Smooth muscle cell (in vitro differentiated cells): ENCODE measurements around the gene ISCA2. TPM values are rescaled to one million over a fixed set of nuclear protein-coding genes. Genes with fewer than 3 reads are reported as not detected.

ENCODE experiments used
- DNase-seq: peaks from one replicate; lab custom pipeline; 2025; ENCODE audit not compliant: unreplicated experiment; lab: John Stamatoyannopoulos, UW
- H2AFZ ChIP-seq: fragments of 200-600 bp; sonication (generic); 2 replicates; pipeline ENCODE4 v1.6.0; 2016; ENCODE audit warnings: antibody characterized with exemption, low read depth, mild to moderate bottlenecking
- H3F3A ChIP-seq: fragments of 200-600 bp; sonication (generic); 2 replicates; pipeline ENCODE4 v1.6.0; 2017; ENCODE audit warnings: antibody characterized with exemption, low read depth
- H3K27ac ChIP-seq: fragments of 200-600 bp; sonication (generic); 2 replicates; pipeline ENCODE4 v1.5.1; 2016; ENCODE audit warnings: low read depth, mild to moderate bottlenecking
- H3K27me3 ChIP-seq: fragments of 200-600 bp; sonication (generic); 2 replicates; pipeline ENCODE4 v1.6.1; 2016; ENCODE audit warnings: low read depth, mild to moderate bottlenecking
- H3K36me3 ChIP-seq: fragments of 200-600 bp; sonication (generic); 2 replicates; pipeline ENCODE4 v1.5.1; 2016; ENCODE audit warnings: low read depth
- H3K4me1 ChIP-seq: fragments of 200-600 bp; sonication (generic); 2 replicates; pipeline ENCODE4 v1.5.1; 2016; ENCODE audit warnings: low read depth
- H3K4me2 ChIP-seq: fragments of 200-600 bp; sonication (generic); 2 replicates; pipeline ENCODE4 v1.6.0; 2016; ENCODE audit warnings: mild to moderate bottlenecking
- H3K4me3 ChIP-seq: fragments of 200-600 bp; sonication (generic); 2 replicates; pipeline ENCODE4 v1.5.1; 2016; ENCODE audit warnings: mild to moderate bottlenecking
- H3K79me2 ChIP-seq: fragments of 200-600 bp; sonication (generic); 2 replicates; pipeline ENCODE4 v1.6.0; 2016; ENCODE audit warnings: low read depth, mild to moderate bottlenecking
- H3K9ac ChIP-seq: fragments of 200-600 bp; sonication (generic); 2 replicates; pipeline ENCODE4 v1.6.0; 2016; ENCODE audit warnings: low read depth
- H3K9me3 ChIP-seq: fragments of 200-600 bp; sonication (generic); replicated peaks from 2 replicates; pipeline ENCODE4 v1.5.1; 2016; ENCODE audit warnings: low read depth
- H4K20me1 ChIP-seq: fragments of 200-600 bp; sonication (generic); 2 replicates; pipeline ENCODE4 v1.6.0; 2016; ENCODE audit warnings: low read depth
- WGBS: methylation state at CpG from one replicate; pipeline ENCODE4 v1.1.7; 2016; ENCODE audit warnings: low lambda C conversion rate; 5-methylcytosine and 5-hydroxymethylcytosine counted together
- polyA plus RNA-seq: library from polyadenylated mRNA; unstranded; fragments of >200 nt; fragmentation: Nextera tagmentation; extraction: Ambion mirVana; gene quantifications from 2 replicates; pipeline ENCODE4 v1.2.1, GENCODE V29; 2016
- total RNA-seq: library from RNA; depleted of rRNA; stranded (reverse); fragments of >200 nt; gene quantifications from 2 replicates; pipeline ENCODE4 v1.2.3, GENCODE V29; 2014
- TF ChIP-seq, protein P1 (sequence below): fragments of 200-600 bp; sonication (generic); IDR thresholded peaks from 2 replicates; pipeline ENCODE4 v1.5.1; 2017; ENCODE audit warnings: borderline replicate concordance, mild to moderate bottlenecking, antibody characterized with exemption; ENCODE audit not compliant: insufficient read depth, poor library complexity, severe bottlenecking

ISCA2 gene
- total and polyA plus RNA-seq, 2 experiments from 2014 or later, result 15.0 to 65.8 TPM

DNA sequence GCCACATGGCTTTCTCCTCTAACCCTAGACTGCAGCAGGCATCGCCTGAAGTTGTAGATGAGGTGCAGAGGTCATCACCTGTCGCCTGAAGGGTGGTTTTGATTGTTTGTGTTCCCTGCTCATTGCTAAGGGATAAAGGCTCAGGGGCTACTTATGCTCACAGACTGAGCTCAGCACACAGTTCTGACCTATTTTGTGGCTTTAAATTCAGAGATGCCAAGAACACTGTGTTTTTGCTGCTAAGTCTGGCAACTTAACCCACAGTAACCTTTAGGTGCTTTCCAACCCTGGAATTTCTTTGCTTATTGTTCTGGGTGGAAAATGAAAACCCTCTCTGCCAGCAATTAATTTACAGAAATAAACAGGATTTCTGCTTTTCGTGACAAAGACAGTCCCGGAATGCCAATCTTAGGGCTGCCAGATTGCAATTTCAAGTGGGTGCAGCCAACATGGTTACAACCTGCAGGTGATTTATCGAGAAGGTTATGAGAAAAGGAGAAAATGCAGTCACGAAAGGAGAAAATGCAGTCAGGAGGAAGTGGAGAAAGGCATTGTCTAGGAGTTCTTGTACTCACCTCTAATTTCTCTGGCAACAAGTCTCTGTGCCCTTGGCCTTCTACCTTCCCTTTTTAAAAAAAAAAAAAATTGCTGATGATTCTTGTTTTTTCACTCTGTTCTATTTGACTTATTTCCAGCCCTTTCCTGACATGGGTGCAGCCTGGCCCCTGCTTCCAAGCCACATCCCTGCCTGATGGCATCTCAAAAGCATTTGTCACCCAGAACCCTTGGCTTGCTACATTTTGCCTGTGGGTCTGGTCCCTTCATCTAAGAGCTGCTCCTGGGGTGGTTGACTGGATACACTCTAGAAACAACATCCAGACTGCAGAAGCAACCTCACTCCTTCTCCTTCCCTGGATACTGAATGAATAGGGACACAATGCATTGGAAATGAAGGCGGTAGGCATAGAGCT lies 23.7 kb upstream of the ISCA2 start:
- H3K4me1 ChIP-seq, result no peaks in the 10 kb centered on the region
- no peak for DNase-seq
- H3K79me2 ChIP-seq, result no peaks in the 10 kb centered on the region

DNA sequence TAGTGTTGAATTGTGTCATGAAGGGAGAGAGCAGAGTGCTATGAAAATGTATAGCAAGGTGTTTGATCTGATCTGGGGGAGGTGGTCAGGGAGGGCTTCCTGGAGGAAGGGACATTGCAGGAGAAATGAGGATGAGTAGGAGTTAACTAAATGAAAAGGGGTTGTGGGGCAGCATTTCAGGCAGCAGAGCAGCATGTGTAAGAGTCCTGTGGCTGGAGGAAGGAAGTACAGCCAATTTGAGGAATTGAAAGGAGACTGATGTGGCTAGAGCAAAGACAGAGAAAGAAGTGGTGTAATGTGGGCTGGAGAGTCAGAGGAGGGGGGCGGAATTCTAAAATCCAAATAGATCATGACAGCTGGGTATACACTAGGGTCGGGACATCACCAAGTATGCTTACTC lies 21.0 kb upstream of the ISCA2 start:
- H3K4me1 ChIP-seq, result no peaks in the 10 kb centered on the region
- H3K4me3 ChIP-seq, result no peak overlapping the region
- no peak overlapping the region for H2AFZ ChIP-seq
- TF ChIP-seq, protein P1, sequence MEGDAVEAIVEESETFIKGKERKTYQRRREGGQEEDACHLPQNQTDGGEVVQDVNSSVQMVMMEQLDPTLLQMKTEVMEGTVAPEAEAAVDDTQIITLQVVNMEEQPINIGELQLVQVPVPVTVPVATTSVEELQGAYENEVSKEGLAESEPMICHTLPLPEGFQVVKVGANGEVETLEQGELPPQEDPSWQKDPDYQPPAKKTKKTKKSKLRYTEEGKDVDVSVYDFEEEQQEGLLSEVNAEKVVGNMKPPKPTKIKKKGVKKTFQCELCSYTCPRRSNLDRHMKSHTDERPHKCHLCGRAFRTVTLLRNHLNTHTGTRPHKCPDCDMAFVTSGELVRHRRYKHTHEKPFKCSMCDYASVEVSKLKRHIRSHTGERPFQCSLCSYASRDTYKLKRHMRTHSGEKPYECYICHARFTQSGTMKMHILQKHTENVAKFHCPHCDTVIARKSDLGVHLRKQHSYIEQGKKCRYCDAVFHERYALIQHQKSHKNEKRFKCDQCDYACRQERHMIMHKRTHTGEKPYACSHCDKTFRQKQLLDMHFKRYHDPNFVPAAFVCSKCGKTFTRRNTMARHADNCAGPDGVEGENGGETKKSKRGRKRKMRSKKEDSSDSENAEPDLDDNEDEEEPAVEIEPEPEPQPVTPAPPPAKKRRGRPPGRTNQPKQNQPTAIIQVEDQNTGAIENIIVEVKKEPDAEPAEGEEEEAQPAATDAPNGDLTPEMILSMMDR, result no peak
- no peak overlapping the region for H3K4me2 ChIP-seq
- no peaks in the 10 kb centered on the region for H3F3A ChIP-seq
- H3K27ac ChIP-seq, result no peak overlapping the region
- no peak overlapping the region for H3K9ac ChIP-seq
- H3K79me2 ChIP-seq, result no peaks in the 10 kb centered on the region
- WGBS, result 100% methylated on average over 2 of the region's 2 CpGs
- no peak for DNase-seq
- no peaks in the 10 kb centered on the region for H3K36me3 ChIP-seq
- no peaks in the 10 kb centered on the region for H4K20me1 ChIP-seq
- H3K27me3 ChIP-seq, result peaks cover 8% of the 10 kb centered on the region
- H3K9me3 ChIP-seq, result no peaks in the 10 kb centered on the region

More for the DNA sequence above, 23.7 kb upstream of the ISCA2 start:
- Histone ChIP-seq H3K36me3 (no peaks in the 10 kb centered on the region), H3K27ac (no peak overlapping the region), H3K4me3 (no peak overlapping the region), H2AFZ (no peak overlapping the region), H3K4me2 (no peak overlapping the region), H3K9ac (no peak overlapping the region), H3K9me3 (no peaks in the 10 kb centered on the region), H3F3A (no peaks in the 10 kb centered on the region), H3K27me3 (peaks cover 20% of the 10 kb centered on the region), H4K20me1 (no peaks in the 10 kb centered on the region)
- 96% methylated on average over 7 of the region's 7 CpGs for WGBS
- TF ChIP-seq, protein P1, result no peak

DNA sequence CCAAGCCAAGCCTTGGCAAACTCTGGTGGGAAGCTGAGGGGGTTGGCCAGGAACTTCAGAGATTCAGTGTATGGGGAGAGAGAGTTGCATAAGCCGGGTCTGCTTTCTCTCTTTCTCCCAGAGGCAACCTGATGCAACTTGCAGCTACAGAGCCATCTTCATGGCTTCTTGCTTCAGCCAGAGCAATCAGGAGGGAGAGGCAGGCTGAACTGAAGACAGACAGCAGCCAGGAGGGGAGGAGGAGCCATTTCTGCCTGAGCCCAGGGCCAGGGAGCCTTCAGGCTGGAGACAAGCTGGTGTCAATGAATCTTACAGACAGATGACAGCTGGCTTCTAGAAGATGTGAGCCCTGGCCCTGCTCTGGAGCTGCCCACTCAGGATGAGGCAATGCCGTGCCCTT lies 19.2 kb upstream of the ISCA2 start:
- no peak overlapping the region for H3K27ac ChIP-seq
- H3K9me3 ChIP-seq, result no peaks in the 10 kb centered on the region
- H3K36me3 ChIP-seq, result no peaks in the 10 kb centered on the region
- no peaks in the 10 kb centered on the region for H3K79me2 ChIP-seq
- H3K4me1 ChIP-seq, result no peaks in the 10 kb centered on the region
- no peak overlapping the region for H3K9ac ChIP-seq
- H3K27me3 ChIP-seq, result no peaks in the 10 kb centered on the region
- DNase-seq, result no peak
- TF ChIP-seq, protein P1, result no peak
- no peak overlapping the region for H2AFZ ChIP-seq
- H3F3A ChIP-seq, result no peaks in the 10 kb centered on the region
- H3K4me3 ChIP-seq, result no peak overlapping the region
- H4K20me1 ChIP-seq, result no peaks in the 10 kb centered on the region
- H3K4me2 ChIP-seq, result no peak overlapping the region
- WGBS, result 71% methylated on average over 2 of the region's 2 CpGs

DNA sequence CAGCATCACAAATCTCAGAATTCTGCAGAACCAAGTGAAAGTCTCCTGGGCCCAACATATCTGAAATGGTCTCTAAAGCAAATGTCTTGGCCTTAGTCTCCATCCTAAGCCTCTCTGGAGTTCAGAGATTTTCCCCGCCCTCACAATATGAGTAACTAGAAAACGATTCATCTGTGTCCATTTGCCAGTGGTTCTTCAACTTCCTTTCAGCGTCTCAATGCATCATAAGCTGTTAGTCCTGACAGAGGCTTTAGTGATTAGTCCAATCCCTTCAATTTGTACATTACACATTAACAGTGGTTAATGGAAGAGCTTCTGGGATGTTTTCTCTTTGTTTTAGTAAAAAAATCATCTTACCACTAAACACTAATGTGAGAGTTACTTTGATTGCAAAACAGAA lies 17.9 kb upstream of the ISCA2 start:
- H4K20me1 ChIP-seq, result no peaks in the 10 kb centered on the region
- H3K79me2 ChIP-seq, result no peaks in the 10 kb centered on the region
- no peak overlapping the region for H3K4me2 ChIP-seq
- H3K27me3 ChIP-seq, result no peaks in the 10 kb centered on the region
- no peaks in the 10 kb centered on the region for H3K9me3 ChIP-seq
- TF ChIP-seq, protein P1, result no peak
- H3K36me3 ChIP-seq, result no peaks in the 10 kb centered on the region
- H3K9ac ChIP-seq, result no peak overlapping the region
- DNase-seq, result no peak
- no peak overlapping the region for H2AFZ ChIP-seq
- H3F3A ChIP-seq, result no peaks in the 10 kb centered on the region
- 39% methylated on average over 3 of the region's 3 CpGs for WGBS
- no peak overlapping the region for H3K27ac ChIP-seq
- no peak overlapping the region for H3K4me3 ChIP-seq
- no peaks in the 10 kb centered on the region for H3K4me1 ChIP-seq
